ENCODE data around the gene DPM3.

Gene DPM3

DNA sequence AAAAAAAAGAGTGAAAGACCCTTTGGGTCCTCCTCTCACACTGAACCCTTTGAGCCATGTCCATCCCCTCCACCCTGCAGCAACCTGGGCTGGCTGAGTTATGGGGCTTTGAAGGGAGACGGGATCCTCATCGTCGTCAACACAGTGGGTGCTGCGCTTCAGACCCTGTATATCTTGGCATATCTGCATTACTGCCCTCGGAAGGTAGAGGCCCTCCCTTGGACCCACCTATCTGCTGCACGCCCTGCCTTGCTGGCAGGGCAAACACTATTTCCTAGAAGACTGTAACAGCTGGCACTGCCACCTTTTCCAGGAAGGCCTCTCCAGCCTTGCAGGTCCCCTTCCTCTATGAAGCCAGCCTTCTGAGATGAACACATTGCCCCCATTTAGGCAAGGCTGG, 3.6 kb downstream of the DPM3 start:
- Histone ChIP-seq H3K79me2 (ENCODE audit: low read length) (peaks cover 33% of the 10 kb centered on the region), H3K4me3 (ENCODE audit: low read length) (peak overlapping the region; percentile 25), H2AFZ (ENCODE audit: low read length) (no peak overlapping the region), H3K27me3 (replicated peaks; ENCODE audit: insufficient read depth, low read length) (peaks cover 13% of the 10 kb centered on the region), H3K9me2 (replicated peaks; ENCODE audit: insufficient read depth, low read length) (no peaks in the 10 kb centered on the region), H3K4me1 (ENCODE audit: low read length) (peaks cover 22% of the 10 kb centered on the region), H3K9ac (ENCODE audit: low read length) (peak overlapping the region; percentile 3; the same call in 1 of the 2 replicates), H3K4me2 (ENCODE audit: low read depth, low read length) (peak overlapping the region; percentile 47), H3K36me3 (replicated peaks; ENCODE audit: insufficient read depth, low read length) (no peaks in the 10 kb centered on the region), H3K9me3 (replicated peaks; ENCODE audit: insufficient read depth, low read length) (no peaks in the 10 kb centered on the region), H4K20me1 (ENCODE audit: insufficient read depth, low read length) (no peaks in the 10 kb centered on the region), H3K27ac (ENCODE audit: low read length) (no peak overlapping the region), H3F3A (ENCODE audit: insufficient read depth, low read length) (peaks cover 28% of the 10 kb centered on the region)
- no peak for TF ChIP-seq EZH2 (optimal IDR thresholded peaks at IDR 0.05; ENCODE audit: low read depth, low read length)
- no peak for TF ChIP-seq EZH2phosphoT487 (IDR thresholded peaks at IDR 0.05; ENCODE audit: low read length)
- TF ChIP-seq, protein P1, sequence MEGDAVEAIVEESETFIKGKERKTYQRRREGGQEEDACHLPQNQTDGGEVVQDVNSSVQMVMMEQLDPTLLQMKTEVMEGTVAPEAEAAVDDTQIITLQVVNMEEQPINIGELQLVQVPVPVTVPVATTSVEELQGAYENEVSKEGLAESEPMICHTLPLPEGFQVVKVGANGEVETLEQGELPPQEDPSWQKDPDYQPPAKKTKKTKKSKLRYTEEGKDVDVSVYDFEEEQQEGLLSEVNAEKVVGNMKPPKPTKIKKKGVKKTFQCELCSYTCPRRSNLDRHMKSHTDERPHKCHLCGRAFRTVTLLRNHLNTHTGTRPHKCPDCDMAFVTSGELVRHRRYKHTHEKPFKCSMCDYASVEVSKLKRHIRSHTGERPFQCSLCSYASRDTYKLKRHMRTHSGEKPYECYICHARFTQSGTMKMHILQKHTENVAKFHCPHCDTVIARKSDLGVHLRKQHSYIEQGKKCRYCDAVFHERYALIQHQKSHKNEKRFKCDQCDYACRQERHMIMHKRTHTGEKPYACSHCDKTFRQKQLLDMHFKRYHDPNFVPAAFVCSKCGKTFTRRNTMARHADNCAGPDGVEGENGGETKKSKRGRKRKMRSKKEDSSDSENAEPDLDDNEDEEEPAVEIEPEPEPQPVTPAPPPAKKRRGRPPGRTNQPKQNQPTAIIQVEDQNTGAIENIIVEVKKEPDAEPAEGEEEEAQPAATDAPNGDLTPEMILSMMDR (IDR thresholded peaks at IDR 0.05; ENCODE audit: low read length) = no peak
- no peak for DNase-seq

DNA sequence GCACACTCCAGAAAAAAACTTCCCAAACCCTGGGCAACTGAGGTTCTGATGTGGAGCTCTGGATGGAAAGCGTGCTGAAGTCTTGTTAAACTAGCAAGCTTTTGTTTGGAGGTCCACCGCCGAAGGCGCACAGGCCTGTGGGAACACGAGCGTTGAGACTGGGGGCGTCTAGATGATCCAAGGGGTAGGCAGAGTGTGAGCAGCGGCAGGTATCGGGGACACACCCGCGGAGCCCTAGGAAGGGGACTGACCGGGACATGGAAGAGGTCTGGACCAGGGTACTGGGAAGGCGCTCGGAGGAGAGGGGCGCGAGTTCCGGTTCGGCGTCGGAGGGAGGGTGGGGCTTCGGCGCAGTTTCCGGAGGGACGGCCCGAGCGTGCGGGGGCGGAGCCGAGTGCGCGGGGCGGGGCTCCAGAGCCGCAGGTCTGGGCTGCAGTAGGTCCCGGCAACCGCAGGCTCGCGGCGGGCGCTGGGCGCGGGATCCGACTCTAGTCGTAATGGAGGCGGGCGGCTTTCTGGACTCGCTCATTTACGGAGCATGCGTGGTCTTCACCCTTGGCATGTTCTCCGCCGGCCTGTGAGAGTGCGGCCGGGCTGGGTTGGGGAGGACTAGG, 4.8 kb downstream of the DPM3 start, which contains the start of gene SLC50A1:
SLC50A1 (plus strand) TSS at position 438 of the 614 bp plus-strand sequence; CDS start at position 498, 60 bp downstream.
- peak within 1 kb of the TSS; percentile 90 for H2AFZ ChIP-seq (ENCODE audit: low read length)
- H3K4me1 ChIP-seq (ENCODE audit: low read length) = peaks cover 22% of the 10 kb centered on the region
- H3K79me2 ChIP-seq (ENCODE audit: low read length) = peaks cover 33% of the 10 kb centered on the region
- H3K9me2 ChIP-seq (replicated peaks; ENCODE audit: insufficient read depth, low read length) = no peaks in the 10 kb centered on the region
- peak within 1 kb of the TSS; percentile 78 for H3K4me3 ChIP-seq (ENCODE audit: low read length)
- peak within 1 kb of the TSS; percentile 65 for H3K27ac ChIP-seq (ENCODE audit: low read length)
- peaks cover 10% of the 10 kb centered on the region for H3K27me3 ChIP-seq (replicated peaks; ENCODE audit: insufficient read depth, low read length)
- peak within 1 kb of the TSS; percentile 93 for H3K4me2 ChIP-seq (ENCODE audit: low read depth, low read length)
- H4K20me1 ChIP-seq (ENCODE audit: insufficient read depth, low read length) = no peaks in the 10 kb centered on the region
- H3F3A ChIP-seq (ENCODE audit: insufficient read depth, low read length) = peaks cover 28% of the 10 kb centered on the region
- no peaks in the 10 kb centered on the region for H3K36me3 ChIP-seq (replicated peaks; ENCODE audit: insufficient read depth, low read length)
- DNase-seq = peak; percentile 98
- peak within 1 kb of the TSS; percentile 74 for H3K9ac ChIP-seq (ENCODE audit: low read length)
- no peaks in the 10 kb centered on the region for H3K9me3 ChIP-seq (replicated peaks; ENCODE audit: insufficient read depth, low read length)
- TF ChIP-seq, protein P1 (IDR thresholded peaks at IDR 0.05; ENCODE audit: low read length) = no peak
- TF ChIP-seq EZH2 (optimal IDR thresholded peaks at IDR 0.05; ENCODE audit: low read depth, low read length) (no peak), EZH2phosphoT487 (IDR thresholded peaks at IDR 0.05; ENCODE audit: low read length) (no peak)

DNA sequence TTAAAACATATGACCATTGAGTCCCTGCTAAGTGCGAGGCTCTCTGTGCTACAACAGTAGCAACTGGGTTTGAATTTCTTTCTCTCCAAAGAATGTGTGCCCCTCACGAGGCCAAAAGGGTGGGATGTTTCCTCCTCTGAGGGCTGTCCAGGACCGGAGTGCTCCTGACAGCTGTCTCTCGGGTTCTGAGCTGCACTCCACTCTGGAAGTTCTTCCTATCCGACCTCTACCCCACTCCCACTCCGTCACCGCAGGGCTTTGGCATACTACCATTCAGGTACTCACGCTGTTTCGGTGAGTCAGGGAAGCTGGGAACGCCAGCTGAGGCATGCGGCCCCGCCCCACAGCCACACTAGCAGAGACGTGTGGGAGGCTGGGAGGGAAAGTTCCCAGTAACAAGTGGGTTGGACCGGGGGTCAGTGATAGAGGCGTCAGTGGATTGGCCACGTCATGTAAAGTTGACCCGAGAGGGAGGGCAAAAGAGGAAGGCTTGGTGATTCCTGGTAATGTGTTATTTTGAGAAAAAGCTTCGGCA, 5.4 kb downstream of the DPM3 start:
- H3K4me1 ChIP-seq (ENCODE audit: low read length) = peaks cover 22% of the 10 kb centered on the region

More for the DNA sequence above, 5.4 kb downstream of the DPM3 start:
- H3K9me3 ChIP-seq (replicated peaks; ENCODE audit: insufficient read depth, low read length) = no peaks in the 10 kb centered on the region
- TF ChIP-seq, protein P1 (IDR thresholded peaks at IDR 0.05; ENCODE audit: low read length) = no peak
- TF ChIP-seq EZH2 (optimal IDR thresholded peaks at IDR 0.05; ENCODE audit: low read depth, low read length) = no peak
- TF ChIP-seq EZH2phosphoT487 (IDR thresholded peaks at IDR 0.05; ENCODE audit: low read length) = no peak
- peak overlapping the region; percentile 90 for H2AFZ ChIP-seq (ENCODE audit: low read length)
- H3K27ac ChIP-seq (ENCODE audit: low read length) = peak overlapping the region; percentile 65
- peaks cover 15% of the 10 kb centered on the region for H3K27me3 ChIP-seq (replicated peaks; ENCODE audit: insufficient read depth, low read length)
- H3K4me2 ChIP-seq (ENCODE audit: low read depth, low read length) = peak overlapping the region; percentile 93
- H3F3A ChIP-seq (ENCODE audit: insufficient read depth, low read length) = peaks cover 28% of the 10 kb centered on the region
- H3K9me2 ChIP-seq (replicated peaks; ENCODE audit: insufficient read depth, low read length) = no peaks in the 10 kb centered on the region
- H4K20me1 ChIP-seq (ENCODE audit: insufficient read depth, low read length) = no peaks in the 10 kb centered on the region
- H3K36me3 ChIP-seq (replicated peaks; ENCODE audit: insufficient read depth, low read length) = no peaks in the 10 kb centered on the region
- peaks cover 28% of the 10 kb centered on the region for H3K79me2 ChIP-seq (ENCODE audit: low read length)
- DNase-seq = peak; percentile 69
- peak overlapping the region; percentile 74 for H3K9ac ChIP-seq (ENCODE audit: low read length)
- peak overlapping the region; percentile 78 for H3K4me3 ChIP-seq (ENCODE audit: low read length)
